ENCODE data around the gene PLXNA4. TPM values are rescaled to one million over a fixed set of nuclear protein-coding genes. Genes with fewer than 3 reads are reported as not detected.

PLXNA4 gene
- total and polyA plus RNA-seq, 9 of the 15 experiments (the other 6 are each of a cell fraction or from before 2014, with no cell fraction given) = under 0.01 to 0.09 TPM; not detected in 7

- no peaks in the 10 kb centered on the region for H4K20me1 ChIP-seq (replicated peaks; ENCODE audit: control insufficient read depth, insufficient read depth, low read length)
- peaks cover 0 to 4% of the 10 kb centered on the region in 2 experiments; a peak in 2 of 5 replicates for H3K4me1 ChIP-seq (replicated peaks in 1 of 2; ENCODE audit: control insufficient read depth in 2 of 2, insufficient read depth in 2 of 2, low read length in 2 of 2)
- H3K9me3 ChIP-seq (replicated peaks; ENCODE audit: control insufficient read depth, insufficient read depth, low read depth, low read length) = no peaks in the 10 kb centered on the region
- H3K27ac ChIP-seq (ENCODE audit: extremely low read depth, low read depth, low read length) = no peak overlapping the region
- 4% methylated on average over 2 of the region's 2 CpGs for whole genome bisulfite sequencing (ENCODE audit: insufficient coverage, low coverage, missing lambda C conversion rate)
- CTCF ChIA-PET (ENCODE audit: low intra/inter-chr PET ratio) = no interaction called here
- POLR2A ChIA-PET = no interaction called here
- in situ Hi-C loops (cut with MboI) (no loop called here), intact Hi-C loops (cut with micrococcal nuclease) (no loop called here)
- no peaks in the 10 kb centered on the region for H3K9me1 ChIP-seq (ENCODE audit: control insufficient read depth, insufficient read depth, low read length)
- no peak overlapping the region for H3K9ac ChIP-seq (ENCODE audit: insufficient read depth in 1 of 2, low read depth in 2 of 2, low read length in 2 of 2)
- TF ChIP-seq ESRRB (CRISPR knock-in tag; IDR thresholded peaks at IDR 0.05; ENCODE audit: borderline replicate concordance) (no peak), IRF9 (tag; IDR thresholded peaks at IDR 0.05) (no peak), ASH1L (IDR thresholded peaks at IDR 0.05; ENCODE audit: borderline replicate concordance, low read depth, partially characterized antibody) (no peak), IRF1 (CRISPR knock-in tag; IDR thresholded peaks at IDR 0.05; ENCODE audit: borderline replicate concordance) (no peak), SMAD4 (CRISPR knock-in tag; conservative IDR thresholded peaks at IDR 0.05) (no peak), ARID1B (IDR thresholded peaks at IDR 0.05) (no peak), ZFP1 (CRISPR knock-in tag; IDR thresholded peaks at IDR 0.05) (no peak), RNF2 (IDR thresholded peaks at IDR 0.05) (no peak), ZNF124 (CRISPR knock-in tag; IDR thresholded peaks at IDR 0.05) (no peak), ZNF764 (CRISPR knock-in tag; IDR thresholded peaks at IDR 0.05; ENCODE audit: low read depth) (no peak), HOMEZ (CRISPR knock-in tag; IDR thresholded peaks at IDR 0.05) (no peak), PCBP2 (IDR thresholded peaks at IDR 0.05; ENCODE audit: low read depth, low read length, poor library complexity, severe bottlenecking) (no peak), SMARCE1 (IDR thresholded peaks at IDR 0.05) (no peak), TBP (optimal IDR thresholded peaks at IDR 0.05; ENCODE audit: low read depth, low read length) (no peak), XRCC5 (IDR thresholded peaks at IDR 0.05; ENCODE audit: low read depth, low read length) (no peak), ZNF217 (CRISPR knock-in tag; IDR thresholded peaks at IDR 0.05) (no peak)
- no peaks in the 10 kb centered on the region for H3K79me2 ChIP-seq (ENCODE audit: control insufficient read depth, insufficient read depth, low read length)
- DNase-seq (ENCODE audit: extremely low read depth in 1 of 4, low spot score in 3 of 4) = no peak
- H3K36me3 ChIP-seq (ENCODE audit: control insufficient read depth, insufficient read depth, low read length) = no peaks in the 10 kb centered on the region
- H2AFZ ChIP-seq (ENCODE audit: low read depth, low read length) = no peak overlapping the region
- no peak for FAIRE-seq
- peaks cover 0 to 33% of the 10 kb centered on the region in 2 experiments; a peak in 3 of 5 replicates for H3K27me3 ChIP-seq (ENCODE audit: control insufficient read depth in 2 of 2, insufficient read depth in 2 of 2, low read length in 2 of 2)
- ATAC-seq = no peak
- no TSS peak for BruUV-seq (replicated peaks)
- no peak overlapping the region for H3K4me3 ChIP-seq
- no peak overlapping the region for H3K4me2 ChIP-seq (ENCODE audit: insufficient read depth, low read length)
These were observed 152.0 kb downstream of the PLXNA4 start for GRCh38 chr7:132424277-132424676.
